HG03571 (cell line): Measurements from ENCODE around the gene GALNS.
"Not testable (repeated sequence)": the region's sequence is repeated elsewhere in the genome, so short reads cannot be mapped to it uniquely, and the experiment has no call there.

Source experiments
- ATAC-seq: cut with Tn5 transposase; IDR thresholded peaks from one replicate; pipeline ENCODE4 v1.9.1; 2021; ENCODE audit not compliant: unreplicated experiment

The GALNS gene

DNA sequence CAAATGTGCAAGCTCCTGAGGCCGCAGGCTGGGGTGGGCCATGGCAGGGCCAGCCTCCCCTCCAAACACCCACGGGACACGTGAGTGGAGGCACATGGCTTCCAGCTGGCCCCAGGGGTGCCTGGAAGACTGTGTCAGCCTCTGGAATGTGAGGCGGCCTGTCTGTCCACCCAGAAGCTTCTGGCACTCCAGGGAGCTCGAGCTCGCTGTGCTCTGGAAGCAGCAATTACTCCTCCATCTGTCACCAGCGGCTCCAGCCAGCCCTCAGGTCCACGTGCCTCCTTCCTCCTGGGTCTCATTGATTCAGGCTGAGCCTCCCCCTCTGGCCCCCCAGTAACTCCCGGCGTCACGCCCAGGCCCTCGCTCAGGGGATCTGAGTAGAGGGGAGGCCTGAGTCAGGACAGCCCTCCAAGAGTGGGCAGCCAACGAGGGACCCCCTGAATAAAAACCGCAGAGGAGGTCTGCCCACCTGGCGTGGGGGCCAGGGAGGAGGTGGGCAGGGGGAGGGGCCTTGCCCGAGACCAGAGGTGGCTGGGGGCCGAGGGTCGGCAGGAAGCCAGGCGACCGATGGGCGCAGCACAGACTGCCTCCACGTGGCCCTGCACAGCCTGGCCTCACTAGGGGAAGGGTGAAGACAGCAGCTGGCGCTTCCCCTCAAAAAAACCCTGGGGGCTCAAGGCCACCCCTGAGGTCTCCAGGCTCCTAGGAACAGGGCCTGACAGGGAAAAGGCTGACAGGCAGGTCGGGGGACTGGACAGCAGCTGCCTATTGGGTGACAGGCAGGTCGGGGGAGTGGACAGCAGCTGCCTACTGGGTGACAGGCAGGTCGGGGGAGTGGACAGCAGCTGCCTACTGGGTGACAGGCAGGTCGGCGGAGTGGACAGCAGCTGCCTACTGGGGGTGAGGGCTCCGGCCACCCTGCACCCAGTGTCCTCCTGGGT is 83.6 kb downstream of the GALNS start:
- ATAC-seq, result no peak

- ATAC-seq, result not testable (repeated sequence)
These were observed 85.0 kb downstream of the GALNS start for GRCh38 chr16:88771781-88772180.

- ATAC-seq, result no peak
These were observed 85.4 kb downstream of the GALNS start for GRCh38 chr16:88771294-88771772.

- ATAC-seq, result no peak
These were observed 86.1 kb downstream of the GALNS start for GRCh38 chr16:88770461-88771293.

GRCh38 chr16:88769617-88770460 is 86.9 kb downstream of the GALNS start:
- no peak for ATAC-seq

DNA sequence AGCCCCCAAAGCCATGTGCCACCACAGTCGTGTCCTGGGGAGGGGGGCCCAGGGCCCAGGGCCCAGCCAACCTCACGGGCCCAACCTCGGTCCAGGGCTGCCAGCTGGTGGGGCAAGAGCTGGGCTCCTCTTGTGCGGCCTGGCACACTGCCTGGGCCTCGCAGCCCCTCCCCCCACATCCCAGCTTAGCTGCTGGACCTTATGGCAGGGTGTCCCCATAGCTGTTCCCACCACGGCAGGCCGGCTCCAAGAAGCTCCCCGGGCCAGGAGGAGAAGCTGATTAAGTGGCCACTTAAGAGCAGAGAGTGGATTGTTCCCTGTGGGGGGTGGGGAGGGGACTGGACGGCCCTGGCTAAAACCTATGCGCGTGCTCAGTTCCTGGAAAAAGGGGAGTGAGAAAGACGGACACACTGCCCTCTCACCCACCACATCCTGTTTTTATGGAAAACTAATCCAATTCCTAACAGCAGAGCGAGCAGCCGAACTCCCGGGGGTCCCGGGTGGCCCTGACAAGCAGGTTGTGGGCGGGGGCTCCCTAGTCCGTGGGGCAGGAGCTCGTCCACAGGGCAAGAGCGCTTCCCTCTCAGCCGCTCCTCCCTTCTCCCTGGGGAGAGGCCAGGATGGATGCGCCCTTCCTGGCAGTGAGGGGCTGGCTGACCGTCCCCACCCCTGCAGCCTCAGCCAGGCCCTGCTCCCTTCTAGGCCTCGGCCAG is 88.5 kb downstream of the GALNS start:
- no peak for ATAC-seq

GRCh38 chr16:88767546-88768070 is 89.1 kb downstream of the GALNS start:
- ATAC-seq, result no peak

GRCh38 chr16:88766975-88767374 is 89.8 kb downstream of the GALNS start:
- no peak for ATAC-seq

DNA sequence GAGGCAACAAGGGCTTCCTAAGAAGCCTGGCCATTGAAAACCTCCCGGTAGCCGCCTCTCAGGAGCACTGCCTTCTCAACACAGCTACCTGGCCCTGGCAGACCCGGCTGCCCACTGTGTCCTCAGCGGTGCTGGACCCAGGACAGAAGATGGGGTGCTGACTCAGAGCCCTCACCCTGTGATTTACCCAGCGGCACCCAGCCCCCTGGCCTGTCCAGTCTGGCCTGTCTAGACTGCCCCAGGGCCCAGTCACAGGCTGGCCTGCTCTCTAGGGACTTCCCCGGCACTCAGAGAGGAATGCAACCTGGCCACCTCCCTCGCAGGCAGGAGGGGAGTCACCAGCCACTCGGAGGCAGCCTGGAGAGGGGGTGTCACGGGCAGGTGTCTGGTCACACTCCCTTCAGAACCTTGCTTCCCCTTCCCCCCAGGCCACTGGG is 91.8 kb downstream of the GALNS start:
- no peak for ATAC-seq

DNA sequence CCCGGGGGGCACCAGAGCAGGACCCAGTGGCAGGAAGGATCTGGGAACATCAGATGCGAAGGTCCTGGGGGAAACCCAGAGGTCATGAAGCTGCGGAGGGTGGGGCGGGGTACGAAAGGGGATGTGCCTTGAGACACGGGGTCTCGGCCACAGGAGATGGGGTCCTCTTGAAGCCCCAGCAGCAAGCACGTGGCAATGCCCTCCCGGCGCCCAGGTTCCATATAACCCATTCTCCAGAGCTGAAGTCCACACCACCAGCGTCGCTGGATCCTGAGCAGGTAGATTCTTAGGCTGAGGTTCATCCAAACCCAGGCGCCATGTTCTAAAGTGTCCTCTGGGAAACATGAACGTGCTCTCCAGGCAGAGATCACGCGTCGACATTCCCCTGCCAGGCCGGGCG is 92.7 kb downstream of the GALNS start:
- no peak for ATAC-seq
